Superior temporal gyrus (tissue), 1 donor: Measurements from ENCODE around the gene PHETA1.

Experiments used
- DNase-seq: peaks from one replicate; pipeline ENCODE4 v3.0.0-alpha.2; 2016; ENCODE audit errors: extremely low spot score

The PHETA1 gene

GRCh38 chr12:111322336-111323250, 46.3 kb downstream of the PHETA1 start:
- DNase-seq = peak; percentile 18

- DNase-seq = no peak
Measured at GRCh38 chr12:111321317-111321716, 47.6 kb downstream of the PHETA1 start.

DNA sequence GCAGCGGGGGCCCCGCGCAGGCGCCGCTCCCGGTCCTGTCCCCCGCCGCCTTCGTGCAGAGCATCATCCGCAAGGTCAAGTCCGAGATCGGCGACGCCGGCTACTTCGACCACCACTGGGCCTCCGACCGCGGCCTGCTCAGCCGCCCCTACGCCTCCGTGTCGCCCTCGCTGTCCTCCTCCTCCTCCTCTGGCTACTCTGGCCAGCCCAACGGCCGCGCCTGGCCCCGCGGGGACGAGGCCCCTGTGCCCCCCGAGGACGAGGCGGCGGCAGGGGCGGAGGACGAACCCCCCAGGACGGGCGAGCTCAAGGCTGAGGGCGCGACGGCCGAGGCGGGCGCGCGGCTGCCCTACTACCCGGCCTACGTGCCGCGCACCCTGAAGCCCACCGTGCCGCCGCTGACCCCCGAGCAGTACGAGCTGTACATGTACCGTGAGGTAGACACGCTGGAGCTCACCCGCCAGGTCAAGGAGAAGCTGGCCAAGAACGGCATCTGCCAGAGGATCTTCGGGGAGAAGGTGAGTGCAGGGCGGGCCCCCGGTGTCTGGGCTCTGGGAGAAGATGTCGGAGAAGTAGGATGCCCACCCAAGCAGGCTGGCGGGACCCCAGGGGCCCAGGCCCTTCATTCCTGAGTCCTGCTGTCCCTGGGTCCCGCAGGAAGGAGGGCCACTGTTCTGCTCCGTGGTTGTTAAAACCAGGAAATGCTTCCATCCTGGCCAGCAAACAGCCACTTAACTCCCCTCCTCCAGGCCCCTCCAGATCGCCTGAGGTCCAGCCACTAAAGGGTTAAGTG, 48.4 kb downstream of the PHETA1 start:
- no peak for DNase-seq

DNA sequence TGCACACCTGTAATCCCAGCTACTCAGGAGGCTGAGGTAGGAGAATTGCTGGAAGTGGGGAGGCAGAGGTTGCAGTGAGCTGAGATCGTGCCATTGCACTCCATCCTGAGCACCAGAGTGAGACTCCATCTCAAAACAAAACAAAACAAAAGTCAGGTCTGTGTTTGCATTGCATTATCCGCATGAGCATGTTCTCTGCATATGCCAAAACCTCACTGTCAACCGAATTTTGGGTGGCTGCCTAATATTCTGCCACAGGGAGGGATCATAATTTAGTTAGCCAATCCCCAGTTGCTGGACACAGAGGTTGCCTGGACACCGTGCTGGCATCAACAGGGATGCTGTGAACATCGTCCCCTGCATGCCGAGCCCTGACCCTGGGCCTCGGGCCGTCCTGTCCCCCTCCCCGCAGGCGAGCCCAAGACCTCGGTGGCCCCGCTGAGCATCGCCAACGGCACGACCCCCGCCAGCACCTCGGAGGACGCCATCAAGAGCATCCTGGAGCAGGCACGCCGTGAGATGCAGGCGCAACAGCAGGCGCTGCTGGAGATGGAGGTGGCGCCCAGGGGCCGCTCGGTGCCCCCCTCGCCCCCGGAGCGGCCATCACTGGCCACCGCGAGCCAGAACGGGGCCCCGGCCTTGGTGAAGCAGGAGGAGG, 49.2 kb downstream of the PHETA1 start:
- no peak for DNase-seq

- DNase-seq = no peak
Measured at GRCh38 chr12:111318450-111318849, 50.4 kb downstream of the PHETA1 start.

- no peak for DNase-seq
Measured at GRCh38 chr12:111316671-111317070, 52.2 kb downstream of the PHETA1 start.

DNA sequence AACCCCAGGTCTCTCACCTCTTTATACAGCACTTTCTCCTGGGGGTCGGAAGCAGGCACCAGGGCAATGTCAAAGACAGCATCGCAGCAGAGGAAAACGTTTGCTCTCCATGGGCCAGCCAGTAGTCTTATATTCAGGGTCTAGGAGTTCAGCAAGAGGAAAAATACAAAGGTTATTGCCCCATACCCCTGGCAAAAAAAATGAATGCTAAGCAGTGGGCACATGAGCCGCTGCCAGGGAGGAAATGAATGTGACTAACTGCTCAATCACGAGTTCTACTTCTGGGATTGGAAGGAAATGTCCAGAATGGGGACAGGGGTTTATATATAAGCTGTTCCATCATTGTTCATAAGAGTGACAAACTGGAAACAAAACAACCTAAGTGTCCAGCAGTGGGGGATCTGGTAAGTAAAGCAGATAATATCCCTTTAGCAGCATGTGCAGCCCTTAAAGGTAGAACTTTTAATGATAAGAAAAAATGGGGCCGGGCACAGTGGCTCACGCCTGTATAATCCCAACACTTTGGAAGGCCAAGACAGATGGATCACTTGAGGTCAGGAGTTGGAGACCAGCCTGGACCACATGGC, 53.8 kb downstream of the PHETA1 start:
- no peak for DNase-seq

DNA sequence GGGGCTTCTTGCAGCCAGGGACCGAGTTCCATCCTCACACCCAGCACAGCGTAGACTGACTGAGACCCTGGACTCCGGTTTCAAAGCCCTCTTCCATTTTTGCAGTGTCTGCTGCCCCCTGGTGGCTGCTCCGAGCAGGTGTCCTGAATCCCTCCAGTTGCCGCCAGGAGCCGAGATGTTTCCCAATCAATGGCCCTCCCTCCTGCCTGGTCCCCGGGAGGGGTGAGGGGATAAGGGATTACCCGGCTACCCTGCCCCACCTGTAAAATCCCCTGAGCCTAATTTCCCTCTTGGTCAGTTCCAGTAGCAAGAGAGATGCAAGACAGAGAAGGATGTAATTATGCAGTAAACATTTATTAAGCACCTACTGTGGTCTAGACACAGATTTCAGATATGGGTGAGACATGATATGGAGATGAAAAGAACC, 55.0 kb downstream of the PHETA1 start:
- peak; percentile 85 for DNase-seq

DNA sequence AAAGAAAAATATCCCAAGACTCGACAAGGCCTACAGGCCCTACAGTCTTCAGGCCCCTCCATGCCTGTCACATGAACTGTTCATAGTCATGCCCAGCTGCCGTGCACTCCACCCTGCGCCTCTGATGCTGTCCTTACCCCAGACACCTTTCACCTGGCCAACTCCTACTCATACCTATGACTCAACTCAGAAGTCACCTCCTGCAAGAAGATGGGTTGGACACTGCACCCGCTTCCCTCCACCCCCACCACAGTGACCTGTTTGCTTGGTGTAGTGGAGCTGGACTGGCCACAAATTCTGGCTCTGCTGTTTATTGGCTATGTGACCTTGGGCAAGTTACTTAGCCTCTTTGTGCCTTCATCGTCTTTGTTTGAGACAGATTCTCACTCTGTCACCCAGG, 56.2 kb downstream of the PHETA1 start:
- no peak for DNase-seq

DNA sequence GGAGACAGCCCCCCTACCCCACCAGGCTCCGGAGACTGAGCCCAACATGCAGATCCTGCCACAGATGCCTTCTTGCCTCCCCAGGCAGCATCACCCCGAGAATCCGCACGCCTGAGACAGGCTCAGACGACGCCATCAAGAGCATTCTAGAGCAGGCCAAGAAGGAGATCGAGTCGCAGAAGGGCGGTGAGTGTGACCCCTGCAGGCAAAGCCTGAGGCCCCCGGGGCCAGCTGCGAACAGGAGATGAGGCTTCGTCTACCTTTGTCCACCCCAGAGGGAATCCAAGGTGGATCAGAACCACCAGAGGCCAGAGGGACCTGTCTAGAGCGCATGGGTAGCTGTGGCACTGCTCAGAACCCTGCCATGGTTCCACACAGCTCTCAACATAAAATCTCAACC, 56.9 kb downstream of the PHETA1 start:
- DNase-seq = no peak

GRCh38 chr12:111311011-111311410, 57.9 kb downstream of the PHETA1 start:
- DNase-seq = no peak
